HEK293 (cell line): Measurements from ENCODE around the gene TMEM183A.

Experiments
- CTCF ChIA-PET: fragments of 350-600 bp; formaldehyde crosslinking; extraction: SDS; loops from one replicate; lab custom pipeline; 2021; ENCODE audit warnings: antibody characterized with exemption; lab: Yijun Ruan, JAX
- POLR2A ChIA-PET: fragments of 300-600 bp; formaldehyde crosslinking; extraction: SDS; loops from one replicate; lab custom pipeline; 2020; ENCODE audit warnings: antibody characterized with exemption, inconsistent platforms; lab: Yijun Ruan, JAX
- H3K27ac ChIP-seq: fragments of 200-500 bp; sonication (Bioruptor generic); 2 replicates; pipeline ENCODE4 v1.5.1; 2014; ENCODE audit warnings: low read depth, low read length, control low read depth, inconsistent platforms; ENCODE audit errors: extremely low read depth
- H3K36me3 ChIP-seq, 2 experiments: fragments of 200-500 bp in 1 of 2; sonication (Bioruptor generic) in 1 of 2; 1 replicate in 1 of 2; 2 replicates in 1 of 2; pipeline ENCODE4 v1.5.1; 2014 to 2017; ENCODE audit warnings: inconsistent platforms in 2 of 2, low read length in 2 of 2; ENCODE audit not compliant: control insufficient read depth in 2 of 2, insufficient read depth in 1 of 2
- H3K4me1 ChIP-seq: fragments of 200-500 bp; sonication (Bioruptor generic); 2 replicates; pipeline ENCODE4 v1.5.1; 2014; ENCODE audit warnings: mild to moderate bottlenecking, low read length, inconsistent platforms; ENCODE audit not compliant: control insufficient read depth, insufficient read depth
- H3K4me3 ChIP-seq: 2 replicates; pipeline ENCODE4 v1.5.1; 2011; ENCODE audit warnings: low read depth, mild to moderate bottlenecking, control low read depth, low read length, moderate library complexity
- H3K9me3 ChIP-seq: fragments of 200-500 bp; sonication (Bioruptor generic); 2 replicates; pipeline ENCODE4 v1.5.1; 2014; ENCODE audit warnings: low read depth, low read length, inconsistent platforms; ENCODE audit not compliant: control insufficient read depth, insufficient read depth
- HOXC10 ChIP-seq: sonication (generic); formaldehyde crosslinking; IDR thresholded peaks from 2 replicates; pipeline ENCODE4 v1.8.1; 2023; ENCODE audit warnings: mild to moderate bottlenecking, missing genetic modification reagents
- KLF1 ChIP-seq: fragments of 450-650 bp; formaldehyde crosslinking; IDR thresholded peaks from 2 replicates; pipeline ENCODE4 v1.5.1; 2016; ENCODE audit warnings: missing biosample characterization, missing genetic modification characterization
- KLF7 ChIP-seq: fragments of 450-650 bp; formaldehyde crosslinking; IDR thresholded peaks from 2 replicates; pipeline ENCODE4 v1.5.1; 2016; ENCODE audit warnings: missing biosample characterization, missing genetic modification characterization, borderline replicate concordance
- SCRT2 ChIP-seq: fragments of 450-650 bp; formaldehyde crosslinking; IDR thresholded peaks from 2 replicates; pipeline ENCODE4 v1.5.1; 2016; ENCODE audit warnings: missing biosample characterization, missing genetic modification characterization
- SETDB1 ChIP-seq: IDR thresholded peaks from one replicate; pipeline ENCODE4 v1.6.1; 2017; ENCODE audit warnings: mild to moderate bottlenecking, low read length, moderate library complexity, mixed read lengths; ENCODE audit not compliant: insufficient read length
- SP2 ChIP-seq: fragments of 450-650 bp; formaldehyde crosslinking; IDR thresholded peaks from 2 replicates; pipeline ENCODE4 v1.5.1; 2016; ENCODE audit warnings: missing biosample characterization, missing genetic modification characterization
- YY2 ChIP-seq: fragments of 450-650 bp; formaldehyde crosslinking; IDR thresholded peaks from 2 replicates; pipeline ENCODE4 v1.5.1; 2016; ENCODE audit warnings: missing biosample characterization, missing genetic modification characterization
- ZFHX2 ChIP-seq: fragments of 450-650 bp; formaldehyde crosslinking; conservative IDR thresholded peaks from 2 replicates; pipeline ENCODE4 v1.5.1; 2016; ENCODE audit warnings: missing biosample characterization, missing genetic modification characterization
- ZIC2 ChIP-seq: fragments of 450-650 bp; formaldehyde crosslinking; IDR thresholded peaks from 2 replicates; pipeline ENCODE4 v1.5.1; 2016; ENCODE audit warnings: missing biosample characterization, missing genetic modification characterization
- ZNF140 ChIP-seq: fragments of 450-650 bp; formaldehyde crosslinking; IDR thresholded peaks from 2 replicates; pipeline ENCODE4 v1.5.1; 2016; ENCODE audit warnings: missing biosample characterization, missing genetic modification characterization
- ZNF354C ChIP-seq: fragments of 450-650 bp; formaldehyde crosslinking; IDR thresholded peaks from 2 replicates; pipeline ENCODE4 v1.5.1; 2016; ENCODE audit warnings: missing biosample characterization, missing genetic modification characterization, low read depth, borderline replicate concordance
- ZNF501 ChIP-seq: fragments of 450-650 bp; formaldehyde crosslinking; IDR thresholded peaks from 2 replicates; pipeline ENCODE4 v1.5.1; 2016; ENCODE audit warnings: missing biosample characterization, missing genetic modification characterization
- ZNF529 ChIP-seq: fragments of 450-650 bp; formaldehyde crosslinking; IDR thresholded peaks from 2 replicates; pipeline ENCODE4 v1.5.1; 2017; ENCODE audit warnings: missing genetic modification characterization, missing biosample characterization; ENCODE audit not compliant: insufficient replicate concordance
- ZNF558 ChIP-seq: fragments of 450-650 bp; formaldehyde crosslinking; IDR thresholded peaks from 2 replicates; pipeline ENCODE4 v1.5.1; 2016; ENCODE audit warnings: missing biosample characterization, missing genetic modification characterization
- ZNF585B ChIP-seq: fragments of 450-650 bp; formaldehyde crosslinking; IDR thresholded peaks from 2 replicates; pipeline ENCODE4 v1.5.1; 2016; ENCODE audit warnings: missing biosample characterization, missing genetic modification characterization
- ZNF624 ChIP-seq: fragments of 450-650 bp; formaldehyde crosslinking; IDR thresholded peaks from 2 replicates; pipeline ENCODE4 v1.5.1; 2017; ENCODE audit warnings: missing biosample characterization, missing genetic modification characterization
- ZNF701 ChIP-seq: fragments of 450-650 bp; formaldehyde crosslinking; IDR thresholded peaks from 2 replicates; pipeline ENCODE4 v1.5.1; 2016; ENCODE audit warnings: missing biosample characterization, missing genetic modification characterization
- ZNF76 ChIP-seq: fragments of 450-650 bp; formaldehyde crosslinking; IDR thresholded peaks from 2 replicates; pipeline ENCODE4; 2016; ENCODE audit warnings: low read depth, missing biosample characterization, missing genetic modification characterization, borderline replicate concordance
- ZNF837 ChIP-seq: fragments of 450-650 bp; formaldehyde crosslinking; IDR thresholded peaks from 2 replicates; pipeline ENCODE4 v1.5.1; 2016; ENCODE audit warnings: missing biosample characterization, missing genetic modification characterization
- ZNF843 ChIP-seq: fragments of 450-650 bp; formaldehyde crosslinking; IDR thresholded peaks from 2 replicates; pipeline ENCODE4 v1.5.1; 2016; ENCODE audit warnings: missing biosample characterization, missing genetic modification characterization
- TF ChIP-seq, protein P1 (sequence below): fragments of 450-650 bp; formaldehyde crosslinking; IDR thresholded peaks from 2 replicates; pipeline ENCODE4 v1.5.1; 2016; ENCODE audit warnings: missing biosample characterization, missing genetic modification characterization
- TF ChIP-seq, protein P2 (sequence below): fragments of 450-650 bp; formaldehyde crosslinking; IDR thresholded peaks from 2 replicates; pipeline ENCODE4 v1.5.1; 2016; ENCODE audit warnings: missing biosample characterization, missing genetic modification characterization

Gene TMEM183A

DNA sequence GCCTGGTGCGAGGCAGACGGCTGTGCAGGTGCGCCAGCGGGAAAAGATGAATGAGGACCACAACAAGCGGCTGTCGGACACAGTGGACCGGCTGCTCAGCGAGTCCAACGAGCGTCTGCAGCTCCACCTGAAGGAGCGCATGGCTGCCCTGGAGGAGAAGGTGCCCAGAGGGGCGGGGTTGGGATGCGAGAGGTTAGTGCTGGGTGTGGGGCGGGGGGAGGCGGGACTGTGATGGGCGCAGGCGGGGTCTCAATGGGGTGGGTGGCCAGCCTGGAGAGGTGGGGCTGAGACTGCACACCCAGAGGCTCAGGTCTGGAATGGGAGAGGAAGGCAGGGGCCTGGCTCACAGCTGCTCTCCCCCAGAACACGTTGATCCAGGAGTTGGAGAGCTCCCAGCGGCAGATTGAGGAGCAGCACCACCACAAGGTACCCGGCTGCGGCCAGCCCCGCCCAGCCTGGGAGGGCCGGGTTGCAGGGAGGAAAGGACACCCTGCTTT is 41.4 kb downstream of the TMEM183A start:
- POLR2A ChIA-PET, result no interaction called here
- H3K27ac ChIP-seq, result no peak overlapping the region
- 0 out of 2 replicates have a peak, but pooled peaks cover 5% of the 10 kb centered on the region for H3K4me1 ChIP-seq
- no peaks in the 10 kb centered on the region for H3K36me3 ChIP-seq
- no peak overlapping the region for H3K4me3 ChIP-seq
- H3K9me3 ChIP-seq, result no peaks in the 10 kb centered on the region
- TF ChIP-seq SCRT2 (tag by site-specific recombination) (no peak), ZNF837 (tag by site-specific recombination) (no peak), ZNF843 (no peak), SETDB1 (no peak), ZNF76 (tag by site-specific recombination) (no peak), KLF1 (tag by site-specific recombination) (peak; percentile 62; the same call in 1 of the 2 replicates), ZNF701 (no peak), ZNF585B (tag by site-specific recombination) (no peak)
- TF ChIP-seq, protein P1, sequence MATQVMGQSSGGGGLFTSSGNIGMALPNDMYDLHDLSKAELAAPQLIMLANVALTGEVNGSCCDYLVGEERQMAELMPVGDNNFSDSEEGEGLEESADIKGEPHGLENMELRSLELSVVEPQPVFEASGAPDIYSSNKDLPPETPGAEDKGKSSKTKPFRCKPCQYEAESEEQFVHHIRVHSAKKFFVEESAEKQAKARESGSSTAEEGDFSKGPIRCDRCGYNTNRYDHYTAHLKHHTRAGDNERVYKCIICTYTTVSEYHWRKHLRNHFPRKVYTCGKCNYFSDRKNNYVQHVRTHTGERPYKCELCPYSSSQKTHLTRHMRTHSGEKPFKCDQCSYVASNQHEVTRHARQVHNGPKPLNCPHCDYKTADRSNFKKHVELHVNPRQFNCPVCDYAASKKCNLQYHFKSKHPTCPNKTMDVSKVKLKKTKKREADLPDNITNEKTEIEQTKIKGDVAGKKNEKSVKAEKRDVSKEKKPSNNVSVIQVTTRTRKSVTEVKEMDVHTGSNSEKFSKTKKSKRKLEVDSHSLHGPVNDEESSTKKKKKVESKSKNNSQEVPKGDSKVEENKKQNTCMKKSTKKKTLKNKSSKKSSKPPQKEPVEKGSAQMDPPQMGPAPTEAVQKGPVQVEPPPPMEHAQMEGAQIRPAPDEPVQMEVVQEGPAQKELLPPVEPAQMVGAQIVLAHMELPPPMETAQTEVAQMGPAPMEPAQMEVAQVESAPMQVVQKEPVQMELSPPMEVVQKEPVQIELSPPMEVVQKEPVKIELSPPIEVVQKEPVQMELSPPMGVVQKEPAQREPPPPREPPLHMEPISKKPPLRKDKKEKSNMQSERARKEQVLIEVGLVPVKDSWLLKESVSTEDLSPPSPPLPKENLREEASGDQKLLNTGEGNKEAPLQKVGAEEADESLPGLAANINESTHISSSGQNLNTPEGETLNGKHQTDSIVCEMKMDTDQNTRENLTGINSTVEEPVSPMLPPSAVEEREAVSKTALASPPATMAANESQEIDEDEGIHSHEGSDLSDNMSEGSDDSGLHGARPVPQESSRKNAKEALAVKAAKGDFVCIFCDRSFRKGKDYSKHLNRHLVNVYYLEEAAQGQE (tag by site-specific recombination), result peak; percentile 63
- CTCF ChIA-PET, result interaction anchor here (0.6 to 12.9 kb wide), 2 partner anchors 7 to 150 kb away, joined by 4 to 169 read pairs; no protein-coding TSS in a partner anchor

DNA sequence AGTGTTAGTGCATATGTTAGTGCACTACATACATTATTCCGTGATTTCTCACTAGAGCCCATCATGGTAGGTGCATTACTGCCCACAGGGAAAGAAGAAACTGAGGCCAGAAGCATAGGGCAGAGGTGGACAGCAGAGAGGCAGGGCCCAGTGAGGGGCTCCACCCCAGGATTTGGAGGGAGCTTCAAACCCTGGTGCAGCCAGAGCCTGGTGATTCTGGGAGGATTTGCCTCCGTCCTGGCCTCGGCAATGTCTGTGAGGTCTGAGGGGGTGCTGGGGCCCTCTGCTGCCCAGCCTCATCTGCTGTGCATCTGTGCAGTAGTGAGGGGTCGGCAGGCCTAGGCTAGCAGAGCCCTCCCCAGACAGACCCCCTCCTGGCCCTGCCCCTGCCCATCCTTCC is 41.9 kb downstream of the TMEM183A start:
- Histone ChIP-seq H3K4me3 (no peak overlapping the region), H3K36me3 (no peaks in the 10 kb centered on the region), H3K27ac (no peak overlapping the region), H3K4me1 (0 out of 2 replicates have a peak, but pooled peaks cover 5% of the 10 kb centered on the region), H3K9me3 (no peaks in the 10 kb centered on the region)
- ChIA-PET POLR2A (no interaction called here), CTCF (interaction anchor here (12.9 kb wide), 1 partner anchor 8 kb away, joined by 169 read pairs; no protein-coding TSS in a partner anchor)
- TF ChIP-seq YY2, result no peak
- no peak for TF ChIP-seq SP2 (tag by site-specific recombination)
- TF ChIP-seq KLF7, result no peak
- TF ChIP-seq ZNF501 (tag by site-specific recombination), result no peak
- TF ChIP-seq HOXC10 (CRISPR knock-in tag), result no peak
- no peak for TF ChIP-seq ZNF558 (tag by site-specific recombination)
- TF ChIP-seq ZNF354C (tag by site-specific recombination), result no peak
- TF ChIP-seq ZFHX2 (tag by site-specific recombination), result no peak
- no peak for TF ChIP-seq ZNF140
- no peak for TF ChIP-seq ZNF624
- no peak for TF ChIP-seq ZNF529 (tag by site-specific recombination)
- TF ChIP-seq ZIC2, result no peak
- TF ChIP-seq, protein P2, sequence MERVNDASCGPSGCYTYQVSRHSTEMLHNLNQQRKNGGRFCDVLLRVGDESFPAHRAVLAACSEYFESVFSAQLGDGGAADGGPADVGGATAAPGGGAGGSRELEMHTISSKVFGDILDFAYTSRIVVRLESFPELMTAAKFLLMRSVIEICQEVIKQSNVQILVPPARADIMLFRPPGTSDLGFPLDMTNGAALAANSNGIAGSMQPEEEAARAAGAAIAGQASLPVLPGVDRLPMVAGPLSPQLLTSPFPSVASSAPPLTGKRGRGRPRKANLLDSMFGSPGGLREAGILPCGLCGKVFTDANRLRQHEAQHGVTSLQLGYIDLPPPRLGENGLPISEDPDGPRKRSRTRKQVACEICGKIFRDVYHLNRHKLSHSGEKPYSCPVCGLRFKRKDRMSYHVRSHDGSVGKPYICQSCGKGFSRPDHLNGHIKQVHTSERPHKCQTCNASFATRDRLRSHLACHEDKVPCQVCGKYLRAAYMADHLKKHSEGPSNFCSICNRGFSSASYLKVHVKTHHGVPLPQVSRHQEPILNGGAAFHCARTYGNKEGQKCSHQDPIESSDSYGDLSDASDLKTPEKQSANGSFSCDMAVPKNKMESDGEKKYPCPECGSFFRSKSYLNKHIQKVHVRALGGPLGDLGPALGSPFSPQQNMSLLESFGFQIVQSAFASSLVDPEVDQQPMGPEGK (tag by site-specific recombination), result no peak
